Esophagus squamous epithelium (tissue), 5 donors: ENCODE results near the gene CALM3. TPM values are rescaled to one million over a fixed set of nuclear protein-coding genes. Genes with fewer than 3 reads are reported as not detected.

Experiments
- DNase-seq: peaks from one replicate; lab custom pipeline; 2025; lab: John Stamatoyannopoulos, UW
- H3K27ac ChIP-seq, 4 donors: fragments of 200-600 bp; sonication (generic); one replicate each; pipeline ENCODE4 v1.5.1; 2016 to 2019; ENCODE audit warnings: mild to moderate bottlenecking in 1 of 4
- H3K27me3 ChIP-seq, 4 donors: fragments of 200-600 bp; sonication (generic); 1 replicate in 3 of 4; 2 replicates in 1 of 4; pipeline versions ENCODE4 v1.5.1 to v1.6.0; 2017 to 2021; ENCODE audit warnings: antibody characterized with exemption in 1 of 4
- H3K36me3 ChIP-seq, 3 donors: fragments of 200-600 bp; sonication (generic); one replicate each; pipeline ENCODE4 v1.5.1; 2016 to 2019
- H3K4me1 ChIP-seq, 3 donors: fragments of 200-600 bp; sonication (generic); one replicate each; pipeline ENCODE4 v1.5.1; 2017 to 2019
- H3K4me3 ChIP-seq, 4 donors: fragments of 200-600 bp; sonication (generic); 1 replicate in 3 of 4; 2 replicates in 1 of 4; pipeline ENCODE4 v1.5.1; 2016 to 2019; ENCODE audit warnings: mild to moderate bottlenecking in 2 of 4, moderate library complexity in 1 of 4
- H3K9me3 ChIP-seq, 3 donors: fragments of 200-600 bp; sonication (generic); one replicate each; pipeline ENCODE4 v1.5.1; 2016 to 2019
- CTCF ChIP-seq, 6 experiments: fragments of 450-650 bp in 4 of 6; fragments of 200-600 bp in 2 of 6; sonication (generic) in 2 of 6; IDR thresholded peaks; one replicate each; pipeline ENCODE4 v1.5.1; 2016 to 2019; ENCODE audit warnings: antibody characterized with exemption in 6 of 6, mild to moderate bottlenecking in 4 of 6, moderate library complexity in 4 of 6
- POLR2A ChIP-seq, 4 donors: fragments of 450-650 bp; IDR thresholded peaks; one replicate each; pipeline ENCODE4 v1.6.1; 2017; ENCODE audit warnings: antibody characterized with exemption in 4 of 4, mild to moderate bottlenecking in 4 of 4, moderate library complexity in 3 of 4
- WGBS, 2 donors: methylation state at CpG; one replicate each; pipeline ENCODE4 v1.1.5; 2018; 5-methylcytosine and 5-hydroxymethylcytosine counted together
- intact Hi-C: fragments of 100-400 bp; cut with DNase I; formaldehyde crosslinking; loops from one replicate; pipeline ENCODE4 v1.15.0; 2022
- total RNA-seq, 4 donors: library from RNA; depleted of rRNA; stranded (reverse); fragments of >200 nt; gene quantifications; one replicate each; pipeline ENCODE4 v1.1.0, GENCODE V29; 2016
- donor health status: DM: yes; HTN: yes; CAD: no.

Gene CALM3
- total RNA-seq, 4 donors from 2014 or later: 61.9 to 147 (median 84.6) TPM

DNA sequence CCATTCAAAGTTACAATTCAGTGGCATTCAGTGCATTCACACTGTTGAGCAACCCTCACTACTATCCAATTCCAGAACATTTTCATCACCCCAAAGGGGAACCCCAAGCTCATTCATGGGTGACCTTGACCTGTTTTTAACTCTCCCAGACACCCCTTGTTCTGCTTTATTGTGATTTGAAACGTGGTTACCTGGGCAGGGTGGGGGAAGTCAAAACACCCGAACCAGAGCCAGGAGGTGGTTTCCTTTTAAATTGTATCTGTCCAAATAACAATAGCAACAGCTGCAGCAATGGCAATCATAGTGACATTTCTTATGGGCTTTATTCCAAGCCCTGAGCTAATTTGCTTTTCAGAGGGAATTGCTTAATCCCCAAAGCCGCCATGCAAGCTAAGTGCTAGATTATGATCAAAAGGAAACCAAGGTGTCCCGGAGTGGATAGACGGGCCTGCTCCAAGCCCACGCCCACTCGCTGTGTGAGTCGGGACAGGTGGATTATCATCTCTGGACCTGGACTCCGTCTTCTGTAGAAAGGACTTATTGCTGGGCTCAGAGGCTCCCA lies 17.6 kb downstream of the CALM3 start:
- H3K36me3 ChIP-seq: no peaks in the 10 kb centered on the region
- peaks cover 9 to 76% (median 31%) of the 10 kb centered on the region in 3 donors for H3K4me1 ChIP-seq
- intact Hi-C loops: no loop called here
- peaks cover 0 to 16% (median 0%) of the 10 kb centered on the region in 4 donors for H3K27me3 ChIP-seq
- DNase-seq: no peak
- no peak for TF ChIP-seq POLR2A (IDR thresholded peaks at IDR 0.05)
- TF ChIP-seq CTCF (IDR thresholded peaks at IDR 0.05): no peak
- H3K27ac ChIP-seq: peak overlapping the region in 3 of 4 donors; percentile 43 to 65 (median 59)
- 8 to 26% methylated on average over 7 to 9 of the region's 9 CpGs for WGBS, 2 donors
- H3K4me3 ChIP-seq: no peak overlapping the region
- no peaks in the 10 kb centered on the region for H3K9me3 ChIP-seq

DNA sequence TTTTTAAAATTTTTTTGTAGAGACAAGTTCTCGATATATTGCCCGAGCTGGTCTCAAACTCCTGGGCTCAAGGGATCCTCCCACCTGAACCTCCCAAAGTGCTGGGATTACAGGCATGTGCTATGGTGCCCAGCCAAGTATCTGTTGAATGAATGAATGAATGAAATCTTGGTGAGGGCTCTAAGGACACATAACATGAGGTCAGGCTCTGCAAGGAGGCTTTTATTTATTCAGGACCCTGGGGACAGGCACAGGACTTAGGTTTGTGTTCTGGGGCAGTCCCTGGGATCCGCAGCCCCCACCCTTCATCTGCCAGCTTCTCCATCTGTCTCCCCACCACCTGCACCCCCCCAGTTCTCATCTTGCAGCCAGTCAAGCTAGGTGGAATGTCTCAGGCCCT lies 19.1 kb downstream of the CALM3 start:
- WGBS, 2 donors: 74% methylated on average over 3 of the region's 3 CpGs; no CpG with 5 or more reads in 1 of the 2 donors
- intact Hi-C loops: loop anchor here (5.0 kb wide), 1 partner anchor 42 kb away; the partner anchor contains the start of gene DACT3
- no peak for DNase-seq
- Histone ChIP-seq H3K27ac (peak overlapping the region in 3 of 4 donors; percentile 63 to 73 (median 69)), H3K4me1 (peaks cover 24 to 81% (median 45%) of the 10 kb centered on the region in 3 donors), H3K9me3 (no peaks in the 10 kb centered on the region), H3K36me3 (no peaks in the 10 kb centered on the region), H3K4me3 (no peak overlapping the region), H3K27me3 (peaks cover 0 to 16% (median 0%) of the 10 kb centered on the region in 4 donors)
- TF ChIP-seq POLR2A (IDR thresholded peaks at IDR 0.05) (no peak), CTCF (IDR thresholded peaks at IDR 0.05) (no peak)

DNA sequence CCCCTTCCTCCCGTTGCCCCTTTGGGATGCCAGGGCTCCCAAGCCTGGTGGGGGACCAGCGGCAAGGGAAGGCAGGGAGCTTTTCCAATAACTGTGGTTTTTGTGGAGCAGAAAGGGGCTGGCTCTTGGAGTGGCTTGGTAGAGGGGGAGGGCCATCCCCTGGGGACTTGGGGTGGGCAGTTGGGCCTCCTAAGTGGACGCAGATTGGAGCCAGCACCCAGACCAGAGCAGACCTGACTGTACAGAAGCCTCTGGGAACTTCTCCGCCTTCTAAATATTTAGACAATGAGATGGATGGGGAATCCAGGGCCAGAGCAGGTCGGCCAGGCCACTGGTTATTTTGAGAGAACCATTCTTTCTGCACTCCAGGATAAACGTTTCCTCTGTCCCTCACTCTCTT lies 19.6 kb downstream of the CALM3 start:
- WGBS, 2 donors: 50% methylated on average over 1 of the region's 6 CpGs; no CpG with 5 or more reads in 1 of the 2 donors

DNA sequence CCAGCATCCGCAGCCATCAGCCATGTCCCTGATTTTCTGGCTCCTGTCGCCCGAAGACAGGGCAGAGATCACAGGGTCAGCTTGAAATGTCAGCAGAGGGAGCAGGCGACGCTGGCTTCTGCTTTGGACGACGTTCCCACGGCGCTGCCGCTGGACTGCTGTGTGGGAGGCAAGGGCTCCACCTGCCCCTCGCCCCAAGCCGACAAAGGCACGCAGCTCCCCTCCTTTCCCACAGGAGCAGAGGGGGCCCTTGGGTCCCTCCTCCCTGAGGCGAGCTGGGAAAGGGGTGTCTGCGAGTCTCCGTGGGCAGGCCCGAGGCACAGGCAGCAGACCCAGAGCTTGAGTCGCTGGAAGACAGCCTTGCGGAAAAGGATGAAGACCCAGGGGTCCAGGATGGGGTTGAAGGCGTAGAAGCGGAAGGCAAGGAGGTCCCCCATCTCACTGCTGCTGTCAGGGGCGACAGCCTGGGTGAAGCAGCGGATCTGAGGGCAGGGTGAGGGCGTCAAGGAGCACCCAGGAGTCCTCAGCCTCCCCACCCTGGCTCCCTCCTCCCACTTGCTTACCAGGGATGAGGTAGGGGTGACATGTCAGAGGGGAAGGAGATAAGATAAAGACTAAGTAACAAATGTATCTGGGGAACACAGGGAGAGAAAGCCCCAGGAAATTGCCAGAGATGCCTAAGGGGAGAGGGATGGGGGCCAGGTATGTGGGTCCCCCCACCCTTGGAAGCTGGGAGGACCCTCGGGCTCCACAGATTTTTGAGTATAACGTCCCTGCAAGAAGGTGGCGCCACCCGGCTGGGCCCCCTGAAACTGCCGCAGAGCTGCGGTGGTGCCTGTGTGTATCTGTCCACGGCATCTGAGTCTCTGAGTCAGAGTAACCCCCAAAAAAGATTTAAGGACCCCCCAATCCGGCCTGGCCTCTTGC lies 20.3 kb downstream of the CALM3 start:
- Histone ChIP-seq H3K4me1 (peaks cover 29 to 92% (median 53%) of the 10 kb centered on the region in 3 donors), H3K27ac (peak overlapping the region; percentile 42 to 73 (median 66)), H3K36me3 (no peaks in the 10 kb centered on the region), H3K4me3 (peak overlapping the region in 2 of 4 donors; percentile 9 to 30), H3K27me3 (peaks cover 0 to 16% (median 0%) of the 10 kb centered on the region in 4 donors), H3K9me3 (no peaks in the 10 kb centered on the region)
- no peak for DNase-seq
- intact Hi-C loops: loop anchor here (5.0 kb wide), 1 partner anchor 41 kb away; the partner anchor contains the start of gene DACT3
- 67 to 74% methylated on average over 7 to 13 of the region's 32 CpGs for WGBS, 2 donors
- TF ChIP-seq CTCF (IDR thresholded peaks at IDR 0.05) (no peak), POLR2A (IDR thresholded peaks at IDR 0.05) (no peak)

More for the DNA sequence above, 19.6 kb downstream of the CALM3 start:
- H3K4me1 ChIP-seq: peaks cover 26 to 86% (median 50%) of the 10 kb centered on the region in 3 donors
- H3K27me3 ChIP-seq: peaks cover 0 to 16% (median 0%) of the 10 kb centered on the region in 4 donors
- peak overlapping the region; percentile 42 to 73 (median 66) for H3K27ac ChIP-seq
- intact Hi-C loops: loop anchor here (5.0 kb wide), 1 partner anchor 42 kb away; the partner anchor contains the start of gene DACT3
- no peak for DNase-seq
- no peak for TF ChIP-seq POLR2A (IDR thresholded peaks at IDR 0.05)
- TF ChIP-seq CTCF (IDR thresholded peaks at IDR 0.05): no peak
- peak overlapping the region in 1 of 4 donors; percentile 16 for H3K4me3 ChIP-seq
- no peaks in the 10 kb centered on the region for H3K9me3 ChIP-seq
- H3K36me3 ChIP-seq: no peaks in the 10 kb centered on the region
